Activated CD4-positive, alpha-beta memory T cell treated with anti-CD3 and anti-CD28 coated beads, Interleukin-2, amount 10 ng/mL, durations not matched to agents 7 days and 5 days (primary cell): ENCODE data around the gene TOM1L2. TPM values are rescaled to one million over a fixed set of nuclear protein-coding genes. Genes with fewer than 3 reads are reported as not detected.
"Not testable (repeated sequence)": the region's sequence is repeated elsewhere in the genome, so short reads cannot be mapped to it uniquely, and the experiment has no call there.

Source experiments
- CTCF ChIA-PET: fragments of 350-600 bp; sonication (Branson Sonifier 250); formaldehyde crosslinking; loops from one replicate; lab custom pipeline; 2021; ENCODE audit warnings: antibody characterized with exemption, inconsistent platforms; lab: Charles Lee
- POLR2A ChIA-PET: fragments of 350-600 bp; sonication (Branson Sonifier 250); formaldehyde crosslinking; loops from one replicate; lab custom pipeline; 2021; ENCODE audit warnings: antibody characterized with exemption; lab: Charles Lee
- DNase-seq: peaks from one replicate; pipeline ENCODE4 v3.0.0-alpha.2; 2020
- H3K27ac Mint-ChIP-seq: one replicate; pipeline ENCODE4 v1.8.0; 2021; ENCODE audit warnings: mild to moderate bottlenecking, mixed read lengths
- H3K27me3 Mint-ChIP-seq: one replicate; pipeline ENCODE4 v1.8.0; 2021; ENCODE audit warnings: mixed read lengths
- H3K36me3 Mint-ChIP-seq: one replicate; pipeline ENCODE4 v1.8.0; 2021; ENCODE audit warnings: low read depth, mixed read lengths
- H3K4me1 Mint-ChIP-seq: one replicate; pipeline ENCODE4 v1.8.0; 2021; ENCODE audit warnings: mixed read lengths
- H3K4me3 Mint-ChIP-seq: one replicate; pipeline ENCODE4 v1.8.0; 2021; ENCODE audit warnings: mild to moderate bottlenecking, mixed read lengths
- H3K9me3 Mint-ChIP-seq: one replicate; pipeline ENCODE4 v1.8.0; 2021; ENCODE audit warnings: mixed read lengths
- total RNA-seq, 2 experiments: library from RNA; stranded (reverse); gene quantifications; one replicate each; pipeline ENCODE4 v1.2.3, GENCODE V29; 2021

TOM1L2 gene
- total RNA-seq, 2 experiments from 2014 or later: 29.3 to 30.3 TPM

DNA sequence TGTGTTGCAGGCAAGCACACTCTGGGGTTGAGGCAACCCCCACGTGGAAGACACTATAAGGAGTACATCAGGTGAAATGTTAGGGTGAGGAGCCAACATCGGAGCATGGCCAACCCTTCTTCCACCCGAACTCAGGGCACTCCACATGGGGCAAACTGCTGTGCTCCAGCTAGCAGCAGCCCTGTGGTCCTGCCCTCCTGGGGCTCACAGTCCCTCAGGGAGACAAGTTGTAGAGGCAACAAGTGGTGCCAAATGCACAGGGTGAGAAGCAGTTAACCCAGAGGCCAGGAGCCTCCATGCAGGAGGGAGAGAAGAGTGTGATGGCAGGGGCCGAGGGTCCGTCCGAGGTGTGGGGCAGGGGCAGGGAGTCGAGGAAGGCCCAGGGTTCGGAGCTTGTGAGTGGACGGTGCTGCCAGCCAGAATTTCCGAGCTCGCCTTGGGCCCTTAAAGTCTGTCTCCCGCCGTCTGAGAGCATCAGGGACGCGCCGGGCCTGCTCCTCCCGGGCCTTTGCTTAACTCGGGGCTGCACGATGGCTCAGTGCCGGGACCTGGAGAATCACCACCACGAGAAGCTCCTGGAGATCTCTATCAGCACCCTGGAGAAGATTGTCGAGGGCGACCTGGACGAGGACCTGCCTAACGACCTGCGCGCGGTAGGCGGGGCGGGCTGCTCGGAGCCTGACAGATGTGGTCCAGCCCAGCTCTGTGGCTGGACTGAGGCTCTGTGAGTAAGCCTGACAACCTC lies 34.5 kb upstream of the TOM1L2 start:
- Mint-ChIP-seq H3K9me3 (no peaks in the 10 kb centered on the region), H3K36me3 (no peaks in the 10 kb centered on the region), H3K4me1 (peaks cover 9% of the 10 kb centered on the region), H3K27me3 (no peaks in the 10 kb centered on the region), H3K27ac (no peak overlapping the region), H3K4me3 (no peak overlapping the region)
- no peak for DNase-seq
- ChIA-PET CTCF (no interaction called here), POLR2A (no interaction called here)

DNA sequence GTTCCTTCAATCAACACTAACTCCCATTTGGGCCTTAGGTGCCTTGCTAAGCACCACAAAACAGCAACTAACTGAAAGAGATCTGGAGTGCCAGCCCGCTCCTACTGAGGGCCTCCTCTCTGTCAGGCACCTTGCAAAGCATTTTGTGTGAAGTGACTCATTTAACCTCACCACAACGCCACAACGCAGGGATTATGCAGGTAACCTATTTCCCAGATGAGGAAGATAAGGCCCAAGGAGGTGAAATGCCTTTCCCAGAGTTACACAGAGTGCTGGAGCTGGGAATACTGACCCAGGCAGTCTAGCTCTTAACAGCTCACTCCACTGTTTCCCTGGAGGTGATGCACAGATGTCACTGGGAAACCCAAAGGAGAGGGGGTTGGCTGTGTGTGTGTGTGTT lies 33.3 kb upstream of the TOM1L2 start:
- H3K27me3 Mint-ChIP-seq: no peaks in the 10 kb centered on the region
- DNase-seq: no peak
- ChIA-PET CTCF (no interaction called here), POLR2A (no interaction called here)
- no peak overlapping the region for H3K27ac Mint-ChIP-seq
- no peaks in the 10 kb centered on the region for H3K36me3 Mint-ChIP-seq
- no peaks in the 10 kb centered on the region for H3K9me3 Mint-ChIP-seq
- peaks cover 9% of the 10 kb centered on the region for H3K4me1 Mint-ChIP-seq
- no peak overlapping the region for H3K4me3 Mint-ChIP-seq

DNA sequence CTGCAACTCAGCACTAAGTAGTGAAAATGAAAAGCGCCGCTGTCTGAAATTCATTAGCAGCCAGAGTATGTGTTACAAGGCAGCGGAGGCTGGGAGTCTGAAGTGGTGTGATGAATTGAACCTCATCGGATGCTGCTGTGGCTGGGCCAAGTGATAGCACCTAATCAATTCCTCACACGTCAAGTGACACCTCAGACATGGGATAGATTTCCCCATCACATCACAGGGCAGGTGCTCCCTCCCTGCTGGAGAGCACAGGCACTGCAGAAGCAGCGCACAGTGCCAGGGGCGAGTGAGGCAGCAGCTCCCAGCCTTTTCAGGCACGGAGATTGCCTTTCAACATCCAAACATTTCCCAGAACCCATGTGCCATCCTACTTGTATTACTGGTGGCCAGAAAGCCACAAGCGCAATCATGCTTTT lies 32.7 kb upstream of the TOM1L2 start:
- peaks cover 9% of the 10 kb centered on the region for H3K4me1 Mint-ChIP-seq
- no peaks in the 10 kb centered on the region for H3K36me3 Mint-ChIP-seq
- no peak overlapping the region for H3K4me3 Mint-ChIP-seq
- DNase-seq: no peak
- no peaks in the 10 kb centered on the region for H3K9me3 Mint-ChIP-seq
- H3K27ac Mint-ChIP-seq: no peak overlapping the region
- H3K27me3 Mint-ChIP-seq: no peaks in the 10 kb centered on the region
- POLR2A ChIA-PET: interaction anchor here (1.2 kb wide), 1 partner anchor 32 kb away, joined by 3 read pairs; the partner anchor contains the start of genes DRC3 and TOM1L2
- CTCF ChIA-PET: no interaction called here

DNA sequence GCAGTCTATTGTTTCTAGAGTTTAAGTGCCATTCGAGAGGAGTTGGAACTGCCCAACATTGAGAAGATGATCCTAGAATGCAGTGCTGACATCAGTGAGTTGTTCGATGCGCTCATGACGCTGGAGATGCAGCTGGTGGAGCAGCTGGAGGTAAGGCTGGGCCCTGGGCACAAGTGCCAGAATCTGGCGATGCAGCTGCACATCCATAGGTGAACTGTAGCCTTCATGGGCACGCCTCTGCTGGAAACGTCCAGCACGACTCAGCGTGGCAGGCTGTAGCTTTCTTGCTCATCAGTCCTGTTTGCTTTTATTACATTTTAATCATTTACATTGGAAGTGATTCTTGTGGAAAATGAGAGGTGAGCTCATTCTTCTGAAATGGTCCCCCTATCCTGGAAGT lies 32.1 kb upstream of the TOM1L2 start:
- H3K9me3 Mint-ChIP-seq: no peaks in the 10 kb centered on the region
- no peak overlapping the region for H3K4me3 Mint-ChIP-seq
- ChIA-PET POLR2A (interaction anchor here (1.2 kb wide), 1 partner anchor 32 kb away, joined by 3 read pairs; the partner anchor contains the start of genes DRC3 and TOM1L2), CTCF (no interaction called here)
- no peak overlapping the region for H3K27ac Mint-ChIP-seq
- peaks cover 9% of the 10 kb centered on the region for H3K4me1 Mint-ChIP-seq
- H3K36me3 Mint-ChIP-seq: no peaks in the 10 kb centered on the region
- no peaks in the 10 kb centered on the region for H3K27me3 Mint-ChIP-seq
- DNase-seq: no peak

DNA sequence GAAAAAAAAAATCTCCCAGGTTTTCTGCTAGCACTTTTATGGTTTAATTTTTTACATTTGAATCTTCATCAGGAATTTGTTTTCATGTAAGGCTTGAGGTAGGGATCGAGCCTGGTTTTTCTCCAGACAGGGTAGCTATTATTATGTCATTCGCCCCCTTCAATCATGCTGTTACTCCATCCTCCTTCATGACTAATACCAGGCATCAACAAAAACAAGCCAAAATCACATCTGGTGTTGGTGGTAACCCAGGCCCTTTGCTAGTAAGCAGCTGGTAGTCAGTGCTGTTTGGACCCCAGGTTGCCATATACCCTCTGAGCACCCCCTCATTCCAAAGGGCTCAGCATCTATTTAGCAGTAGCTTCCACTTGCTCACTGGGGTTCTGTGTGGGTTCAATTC lies 30.0 kb upstream of the TOM1L2 start:
- Mint-ChIP-seq H3K4me1 (peaks cover 9% of the 10 kb centered on the region), H3K36me3 (no peaks in the 10 kb centered on the region), H3K9me3 (no peaks in the 10 kb centered on the region), H3K27ac (no peak overlapping the region), H3K4me3 (no peak overlapping the region), H3K27me3 (no peaks in the 10 kb centered on the region)
- ChIA-PET POLR2A (no interaction called here), CTCF (no interaction called here)
- DNase-seq: no peak

DNA sequence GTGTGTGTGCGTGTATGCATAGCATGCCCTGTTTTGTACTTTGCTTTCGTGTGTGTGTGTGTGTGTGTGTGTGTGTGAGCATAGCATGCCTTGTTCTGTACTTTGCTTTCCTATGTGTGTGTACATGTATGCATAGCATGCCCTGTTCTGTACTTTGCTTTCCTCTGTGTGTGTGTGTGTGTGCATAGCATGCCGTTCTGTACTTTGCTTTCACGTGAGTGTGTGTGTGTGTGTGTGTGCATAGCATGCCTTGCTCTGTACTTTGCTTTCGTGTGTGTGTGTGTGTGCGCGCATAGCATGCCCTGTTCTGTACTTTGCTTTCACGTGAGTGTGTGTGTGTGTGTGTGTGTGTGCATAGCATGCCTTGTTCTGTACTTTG lies 27.8 kb upstream of the TOM1L2 start:
- H3K4me1 Mint-ChIP-seq: peaks cover 2% of the 10 kb centered on the region
- no peak overlapping the region for H3K4me3 Mint-ChIP-seq
- ChIA-PET POLR2A (no interaction called here), CTCF (no interaction called here)
- no peak overlapping the region for H3K27ac Mint-ChIP-seq
- DNase-seq: no peak
- H3K36me3 Mint-ChIP-seq: no peaks in the 10 kb centered on the region
- H3K9me3 Mint-ChIP-seq: no peaks in the 10 kb centered on the region
- no peaks in the 10 kb centered on the region for H3K27me3 Mint-ChIP-seq

DNA sequence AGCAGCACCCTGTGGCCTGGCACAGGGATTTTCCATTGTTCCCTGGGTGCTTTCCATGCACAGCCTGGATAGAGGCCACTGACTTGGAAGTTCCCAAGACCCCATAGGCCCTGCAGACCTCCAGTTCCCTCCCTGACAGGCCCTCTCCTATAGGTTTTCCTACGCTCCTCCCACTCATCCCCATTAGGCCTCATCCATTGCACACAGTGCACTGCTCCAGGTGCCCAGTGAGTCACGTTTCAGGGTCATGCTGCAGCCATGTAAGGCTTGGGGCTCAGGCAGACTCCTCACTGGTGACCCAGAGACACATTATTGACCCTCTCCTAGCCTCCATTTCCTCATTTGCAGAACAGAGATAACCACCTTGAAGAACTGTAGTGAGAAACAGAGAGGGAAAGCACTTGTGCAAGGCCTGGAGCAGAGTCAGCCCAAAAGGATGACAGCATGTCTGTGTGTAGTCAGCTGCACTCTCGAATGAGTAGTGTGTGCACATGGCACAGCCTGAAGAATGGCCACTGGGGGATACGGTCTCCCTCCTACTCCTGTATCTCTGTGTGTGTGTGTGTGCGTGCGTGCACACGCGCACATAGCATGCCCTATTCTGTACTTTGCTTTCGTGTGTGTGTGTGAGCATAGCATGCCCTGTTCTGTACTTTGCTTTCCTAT lies 27.3 kb upstream of the TOM1L2 start:
- CTCF ChIA-PET: no interaction called here
- H3K36me3 Mint-ChIP-seq: no peaks in the 10 kb centered on the region
- DNase-seq: no peak
- H3K9me3 Mint-ChIP-seq: no peaks in the 10 kb centered on the region
- POLR2A ChIA-PET: no interaction called here
- H3K4me3 Mint-ChIP-seq: no peak overlapping the region
- H3K4me1 Mint-ChIP-seq: no peaks in the 10 kb centered on the region
- no peak overlapping the region for H3K27ac Mint-ChIP-seq
- H3K27me3 Mint-ChIP-seq: no peaks in the 10 kb centered on the region

DNA sequence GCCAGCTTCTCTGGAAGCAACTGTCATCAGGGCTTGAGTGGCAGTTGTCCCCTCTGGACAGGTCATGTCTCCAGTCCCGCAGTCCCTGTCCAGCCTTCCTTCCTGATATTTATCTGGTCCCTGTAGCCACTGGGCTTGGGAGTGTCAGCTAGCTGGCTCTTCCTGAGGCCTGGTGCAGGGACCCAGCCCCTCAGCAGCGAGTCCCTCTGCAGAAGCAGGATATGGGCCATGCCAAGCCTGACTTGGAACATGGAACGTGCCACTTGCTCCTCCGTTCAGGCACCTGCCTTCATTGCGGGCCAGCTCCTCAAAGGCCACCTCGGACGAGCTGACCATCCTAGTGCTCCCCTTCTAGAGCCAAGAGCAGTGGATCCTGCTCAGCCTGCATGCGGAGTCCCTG lies 26.7 kb upstream of the TOM1L2 start:
- DNase-seq: no peak
- H3K4me3 Mint-ChIP-seq: no peak overlapping the region
- ChIA-PET CTCF (no interaction called here), POLR2A (no interaction called here)
- no peaks in the 10 kb centered on the region for H3K27me3 Mint-ChIP-seq
- H3K36me3 Mint-ChIP-seq: no peaks in the 10 kb centered on the region
- H3K27ac Mint-ChIP-seq: no peak overlapping the region
- no peaks in the 10 kb centered on the region for H3K9me3 Mint-ChIP-seq
- no peaks in the 10 kb centered on the region for H3K4me1 Mint-ChIP-seq

DNA sequence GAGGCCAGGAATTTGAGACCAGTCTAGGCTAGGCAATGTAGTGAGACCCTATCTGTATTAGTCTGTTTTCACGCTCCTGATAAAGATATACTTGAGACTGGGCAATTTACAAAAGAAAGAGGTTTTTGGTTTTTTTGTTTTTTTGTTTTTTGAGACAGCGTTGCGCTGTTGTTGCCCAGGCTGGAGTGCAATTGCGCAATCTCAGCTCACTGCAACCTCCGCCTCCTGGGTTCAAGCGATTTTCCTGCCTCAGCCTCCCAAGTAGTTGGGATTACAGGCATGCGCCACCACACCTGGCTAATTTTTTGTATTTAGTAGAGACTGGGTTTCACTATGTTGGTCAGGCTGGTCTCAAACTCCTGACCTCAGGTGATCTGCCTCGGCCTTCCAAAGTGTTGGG lies 23.7 kb upstream of the TOM1L2 start:
- H3K4me3 Mint-ChIP-seq, DNase-seq, CTCF ChIA-PET, H3K4me1 Mint-ChIP-seq, H3K27me3 Mint-ChIP-seq, POLR2A ChIA-PET, H3K36me3 Mint-ChIP-seq, H3K27ac Mint-ChIP-seq, H3K9me3 Mint-ChIP-seq: not testable (repeated sequence)

DNA sequence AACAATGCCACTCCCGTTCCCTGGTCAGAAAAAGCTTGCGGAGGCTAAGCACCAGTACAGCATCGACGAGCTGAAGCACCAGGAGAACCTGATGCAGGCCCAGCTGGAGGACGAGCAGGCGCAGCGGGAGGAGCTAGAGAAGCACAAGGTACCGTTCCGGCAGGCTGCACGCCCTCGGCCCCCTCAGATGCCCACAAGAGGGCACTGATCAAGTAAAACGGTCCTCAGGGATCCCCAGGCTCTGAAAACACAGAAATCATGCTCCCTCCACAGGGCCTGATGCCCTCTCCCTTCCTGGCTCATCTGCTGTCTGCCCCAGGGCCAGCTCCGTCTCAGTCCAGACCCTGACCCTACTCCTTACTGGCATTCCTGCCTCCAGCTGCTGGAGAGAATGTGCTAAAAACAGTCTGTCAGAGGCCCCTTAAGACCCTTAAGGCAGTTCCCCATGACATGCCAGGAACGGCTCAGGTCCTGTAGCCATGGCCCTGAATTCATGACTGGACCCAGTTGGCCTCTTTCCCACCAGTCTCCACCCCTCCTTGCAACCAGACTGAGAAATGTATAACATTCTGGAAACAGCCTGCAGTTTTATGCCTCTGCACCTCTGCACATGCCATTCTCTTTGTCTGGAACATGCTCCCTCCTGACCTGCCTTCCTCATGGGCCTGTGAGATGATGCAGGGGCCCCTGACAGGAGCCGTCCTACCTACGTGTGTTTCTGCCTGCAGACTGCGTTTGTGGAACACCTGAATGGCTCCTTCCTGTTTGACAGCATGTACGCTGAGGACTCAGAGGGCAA lies 22.3 kb upstream of the TOM1L2 start:
- ChIA-PET POLR2A (no interaction called here), CTCF (interaction anchor here (1.0 kb wide), 1 partner anchor 39 kb away, joined by 9 read pairs; no protein-coding TSS in a partner anchor)
- no peak for DNase-seq
- Mint-ChIP-seq H3K9me3 (no peaks in the 10 kb centered on the region), H3K4me1 (no peaks in the 10 kb centered on the region), H3K27ac (no peak overlapping the region), H3K27me3 (no peaks in the 10 kb centered on the region), H3K4me3 (no peak overlapping the region), H3K36me3 (no peaks in the 10 kb centered on the region)

DNA sequence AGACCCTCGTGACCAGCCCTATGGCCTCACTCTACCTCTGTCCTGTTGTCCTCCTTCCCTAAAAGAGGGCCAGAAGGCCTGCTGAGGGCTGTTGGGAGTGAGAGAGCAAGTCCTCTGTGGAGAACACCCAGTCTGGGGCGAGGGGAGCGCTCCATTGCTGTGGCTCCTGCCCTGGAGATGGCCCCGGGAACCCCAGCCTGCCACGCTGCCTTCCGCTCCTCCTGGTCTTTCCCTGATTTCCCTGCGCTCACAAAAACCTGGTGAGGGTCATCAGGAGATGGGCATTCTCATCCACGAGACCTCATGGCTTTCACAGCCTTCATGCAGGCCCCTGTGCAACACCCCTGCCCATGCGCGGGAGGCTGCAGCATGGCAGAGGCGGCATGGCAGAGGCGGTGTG lies 21.7 kb upstream of the TOM1L2 start:
- no peak overlapping the region for H3K27ac Mint-ChIP-seq
- CTCF ChIA-PET: no interaction called here

DNA sequence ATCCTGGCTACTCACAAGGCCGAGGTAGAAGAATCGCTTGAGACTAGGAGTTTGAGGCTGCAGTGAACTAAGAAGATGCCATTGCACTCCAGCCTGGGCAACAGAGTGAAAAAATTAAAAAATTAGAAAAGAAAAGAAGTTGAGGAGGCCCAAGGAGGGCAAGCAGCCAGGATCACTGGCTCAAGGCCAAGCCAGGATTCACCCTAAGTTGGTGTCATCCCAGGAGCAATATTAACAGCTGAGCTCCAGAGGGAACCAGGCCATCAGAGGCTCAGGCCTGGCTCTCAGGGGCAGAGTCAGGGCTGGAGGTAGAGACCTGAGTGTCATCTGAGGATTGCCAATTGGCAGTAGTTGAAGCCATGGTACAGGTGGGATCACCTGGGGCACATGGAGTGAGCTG lies 21.2 kb upstream of the TOM1L2 start:
- CTCF ChIA-PET: no interaction called here
- no peaks in the 10 kb centered on the region for H3K36me3 Mint-ChIP-seq
- POLR2A ChIA-PET: no interaction called here

More for the DNA sequence above, 21.7 kb upstream of the TOM1L2 start:
- no peaks in the 10 kb centered on the region for H3K9me3 Mint-ChIP-seq
- no peaks in the 10 kb centered on the region for H3K4me1 Mint-ChIP-seq
- POLR2A ChIA-PET: no interaction called here
- no peak overlapping the region for H3K4me3 Mint-ChIP-seq
- no peaks in the 10 kb centered on the region for H3K27me3 Mint-ChIP-seq
- no peak for DNase-seq
- no peaks in the 10 kb centered on the region for H3K36me3 Mint-ChIP-seq

DNA sequence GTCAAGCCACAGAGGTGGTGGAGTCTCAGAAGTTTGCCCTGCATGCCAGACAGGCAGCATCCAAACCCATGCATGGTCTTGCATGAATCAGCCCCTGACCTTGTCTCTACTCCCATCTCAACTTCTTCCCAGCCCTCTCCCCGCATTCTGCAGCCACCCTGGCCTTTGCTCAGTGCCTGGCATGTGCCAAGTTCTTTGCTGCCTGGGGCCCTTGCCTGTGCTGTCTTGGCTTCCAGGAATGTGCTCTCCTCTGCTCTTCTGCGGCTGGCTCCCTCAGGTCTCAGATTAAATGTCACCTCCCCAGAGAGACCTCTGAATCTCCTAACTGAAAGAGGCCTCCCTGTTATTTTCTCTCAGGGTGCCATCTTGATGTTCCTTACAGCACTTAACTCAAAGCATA lies 18.1 kb upstream of the TOM1L2 start:
- Mint-ChIP-seq H3K27ac (no peak overlapping the region), H3K9me3 (no peaks in the 10 kb centered on the region), H3K4me3 (no peak overlapping the region), H3K36me3 (no peaks in the 10 kb centered on the region), H3K27me3 (no peaks in the 10 kb centered on the region), H3K4me1 (no peaks in the 10 kb centered on the region)
- POLR2A ChIA-PET: no interaction called here
- CTCF ChIA-PET: no interaction called here
- no peak for DNase-seq

More for the DNA sequence above, 21.2 kb upstream of the TOM1L2 start:
- DNase-seq: no peak
- no peak overlapping the region for H3K27ac Mint-ChIP-seq
- H3K27me3 Mint-ChIP-seq: no peaks in the 10 kb centered on the region
- H3K4me3 Mint-ChIP-seq: no peak overlapping the region
- no peaks in the 10 kb centered on the region for H3K4me1 Mint-ChIP-seq
- H3K9me3 Mint-ChIP-seq: no peaks in the 10 kb centered on the region
